Smooth muscle cell of the brain vasculature (primary cell): ENCODE data around the gene TNFAIP8L1.

ENCODE experiments used
- DNase-seq: peaks from one replicate; pipeline ENCODE4 v3.0.0-alpha.2; 2012; ENCODE audit warnings: low read depth, low spot score

The TNFAIP8L1 gene

DNA sequence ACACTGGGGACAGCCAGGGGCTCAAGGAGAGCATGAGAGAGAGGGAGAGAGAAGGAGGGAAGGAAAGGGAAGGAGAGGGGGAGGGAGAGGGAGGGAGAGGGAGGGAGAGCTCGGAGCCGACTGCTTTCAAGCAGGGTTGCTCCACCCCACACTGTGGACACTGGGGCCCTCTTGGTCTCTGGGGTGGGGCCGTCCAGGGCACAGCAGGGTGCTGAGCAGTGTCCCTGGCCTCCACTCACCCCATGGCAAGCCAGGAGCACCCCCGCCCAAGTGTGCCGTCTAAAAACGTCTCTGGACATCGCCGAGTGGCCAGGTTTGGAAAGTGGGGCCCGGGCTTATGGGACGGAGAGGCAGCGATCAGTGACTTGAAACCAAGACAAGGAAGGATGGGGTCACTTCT, 63.4 kb downstream of the TNFAIP8L1 start:
- no peak for DNase-seq

DNA sequence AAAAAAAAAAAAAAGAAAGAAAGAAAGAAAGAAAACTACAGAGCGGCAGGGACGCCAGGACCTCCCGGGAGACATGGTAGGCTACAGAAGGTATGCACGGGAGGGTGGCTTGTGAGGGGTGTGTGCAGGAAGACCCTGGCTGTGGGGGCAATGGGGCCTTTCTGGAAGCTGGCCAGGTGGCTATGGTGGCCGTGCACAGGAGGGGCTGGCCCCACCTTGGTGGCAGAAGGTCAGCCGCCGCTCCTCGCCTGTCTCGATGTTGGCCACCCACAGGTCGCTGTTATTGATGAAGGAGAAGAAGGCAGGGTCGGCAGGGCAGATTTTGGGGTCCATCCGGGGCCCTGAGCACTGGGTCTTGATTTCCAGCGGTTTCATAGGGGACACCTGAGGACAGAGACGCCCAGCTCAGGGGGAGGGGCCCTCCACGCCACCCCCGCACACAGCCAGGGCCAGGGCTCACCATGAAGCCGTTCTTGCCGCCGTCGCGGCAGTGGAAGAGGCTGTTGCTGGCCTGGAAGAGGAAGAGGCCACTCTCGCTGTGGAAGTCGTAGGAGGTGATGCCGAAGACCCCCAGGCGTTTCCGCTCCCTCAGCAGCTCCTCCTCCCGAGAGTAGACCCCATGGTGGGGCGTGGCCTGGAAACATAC, 64.5 kb downstream of the TNFAIP8L1 start:
- DNase-seq = no peak

DNA sequence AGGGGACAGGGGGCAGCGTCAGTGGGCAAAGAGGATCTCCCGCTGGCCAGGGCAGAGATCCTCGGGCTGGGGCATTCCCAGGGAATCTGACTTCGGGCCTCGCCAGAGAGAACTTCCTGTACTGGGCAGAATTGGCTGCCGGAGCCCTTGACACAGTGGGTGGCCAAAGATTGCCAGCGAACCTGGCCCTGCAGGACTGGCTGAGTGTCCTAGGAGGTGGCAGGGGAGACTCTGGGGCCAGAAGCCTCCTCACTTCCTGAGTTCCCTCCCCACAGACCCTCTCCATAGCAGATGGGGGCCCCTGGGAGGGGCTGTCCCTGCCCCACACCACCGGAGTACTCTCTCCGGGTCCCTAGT, 65.0 kb downstream of the TNFAIP8L1 start:
- no peak for DNase-seq
